ENCODE results near the gene MACO1. TPM values are rescaled to one million over a fixed set of nuclear protein-coding genes. Genes with fewer than 3 reads are reported as not detected.
"Not testable (repeated sequence)": the region's sequence is repeated elsewhere in the genome, so short reads cannot be mapped to it uniquely, and the experiment has no call there.

MACO1 gene
- total RNA-seq, 1 donor from 2014 or later, result 85.4 TPM

DNA sequence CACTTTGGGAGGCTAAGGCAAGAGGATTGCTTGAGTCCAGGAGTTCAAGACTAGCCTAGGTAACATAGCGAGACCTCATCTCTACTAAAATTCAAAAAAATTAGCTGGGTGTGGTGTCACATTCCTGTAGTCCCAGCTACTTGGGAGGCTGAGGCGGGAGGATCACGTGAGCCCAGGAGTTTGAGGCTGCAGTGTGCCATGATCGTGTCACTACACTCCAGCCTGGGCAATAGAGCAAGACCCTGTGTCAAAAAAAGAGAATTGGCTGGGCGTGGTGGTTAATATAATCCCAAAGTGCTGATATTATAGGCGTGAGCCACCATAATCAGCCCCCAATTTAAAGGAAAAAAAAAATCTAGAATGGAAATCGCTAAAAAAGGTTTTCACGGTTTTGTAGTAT, 7.0 kb downstream of the MACO1 start:
- Mint-ChIP-seq H3K9me3 (ENCODE audit: unreplicated experiment) (peaks cover 4% of the 10 kb centered on the region), H3K4me3 (ENCODE audit: unreplicated experiment) (no peak overlapping the region), H3K4me1 (ENCODE audit: low read depth, unreplicated experiment) (peaks cover 41% of the 10 kb centered on the region), H3K27ac (ENCODE audit: unreplicated experiment) (no peak overlapping the region), H3K27me3 (ENCODE audit: unreplicated experiment) (no peaks in the 10 kb centered on the region), H3K36me3 (ENCODE audit: unreplicated experiment) (no peaks in the 10 kb centered on the region)
- TF ChIP-seq, protein P1, sequence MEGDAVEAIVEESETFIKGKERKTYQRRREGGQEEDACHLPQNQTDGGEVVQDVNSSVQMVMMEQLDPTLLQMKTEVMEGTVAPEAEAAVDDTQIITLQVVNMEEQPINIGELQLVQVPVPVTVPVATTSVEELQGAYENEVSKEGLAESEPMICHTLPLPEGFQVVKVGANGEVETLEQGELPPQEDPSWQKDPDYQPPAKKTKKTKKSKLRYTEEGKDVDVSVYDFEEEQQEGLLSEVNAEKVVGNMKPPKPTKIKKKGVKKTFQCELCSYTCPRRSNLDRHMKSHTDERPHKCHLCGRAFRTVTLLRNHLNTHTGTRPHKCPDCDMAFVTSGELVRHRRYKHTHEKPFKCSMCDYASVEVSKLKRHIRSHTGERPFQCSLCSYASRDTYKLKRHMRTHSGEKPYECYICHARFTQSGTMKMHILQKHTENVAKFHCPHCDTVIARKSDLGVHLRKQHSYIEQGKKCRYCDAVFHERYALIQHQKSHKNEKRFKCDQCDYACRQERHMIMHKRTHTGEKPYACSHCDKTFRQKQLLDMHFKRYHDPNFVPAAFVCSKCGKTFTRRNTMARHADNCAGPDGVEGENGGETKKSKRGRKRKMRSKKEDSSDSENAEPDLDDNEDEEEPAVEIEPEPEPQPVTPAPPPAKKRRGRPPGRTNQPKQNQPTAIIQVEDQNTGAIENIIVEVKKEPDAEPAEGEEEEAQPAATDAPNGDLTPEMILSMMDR (IDR thresholded peaks at IDR 0.05; ENCODE audit: partially characterized antibody, unreplicated experiment), result no peak
- no peak for DNase-seq

DNA sequence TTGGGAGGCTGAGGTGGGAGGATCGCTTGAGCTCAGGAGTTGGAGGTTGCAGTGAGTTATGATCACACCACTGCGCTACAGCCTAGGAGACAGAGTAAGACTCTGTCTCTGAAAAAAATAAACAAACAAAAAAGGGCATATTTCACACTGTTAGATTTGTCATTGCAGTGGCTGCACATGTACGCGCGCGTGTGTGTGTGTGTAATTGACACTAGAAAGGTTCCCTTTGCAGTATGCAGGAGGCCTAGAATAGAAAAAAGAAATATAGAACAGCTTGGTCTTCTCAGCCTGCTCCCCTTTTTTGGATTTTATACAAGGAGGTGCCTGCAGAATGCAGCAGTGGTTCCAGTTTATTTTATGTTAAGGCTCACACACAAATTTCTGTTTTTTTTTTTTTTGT, 8.6 kb downstream of the MACO1 start:
- Mint-ChIP-seq H3K27ac (ENCODE audit: unreplicated experiment) (no peak overlapping the region), H3K27me3 (ENCODE audit: unreplicated experiment) (no peaks in the 10 kb centered on the region), H3K36me3 (ENCODE audit: unreplicated experiment) (no peaks in the 10 kb centered on the region), H3K9me3 (ENCODE audit: unreplicated experiment) (peaks cover 4% of the 10 kb centered on the region), H3K4me1 (ENCODE audit: low read depth, unreplicated experiment) (peaks cover 30% of the 10 kb centered on the region), H3K4me3 (ENCODE audit: unreplicated experiment) (no peak overlapping the region)
- no peak for DNase-seq
- TF ChIP-seq, protein P1 (IDR thresholded peaks at IDR 0.05; ENCODE audit: partially characterized antibody, unreplicated experiment), result no peak

DNA sequence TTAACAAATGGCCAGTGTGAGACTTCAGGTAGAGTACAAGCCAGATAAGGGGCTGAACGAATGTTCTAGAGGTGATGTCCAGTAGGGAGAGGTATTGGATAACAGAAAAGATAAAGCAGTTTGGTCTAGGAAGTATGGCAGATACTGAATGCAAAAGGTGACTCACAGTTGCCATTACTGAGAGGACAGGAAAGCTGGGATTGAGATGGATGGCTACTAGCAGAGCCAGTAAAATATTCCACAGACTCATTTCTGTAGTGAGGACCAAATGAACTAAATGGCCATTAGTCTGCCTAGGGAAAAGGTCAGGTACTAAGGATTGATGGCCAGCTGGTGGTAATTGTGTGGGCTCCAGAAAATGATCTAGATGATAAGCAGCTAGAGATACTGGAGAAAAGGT, 11.5 kb downstream of the MACO1 start:
- Mint-ChIP-seq H3K36me3 (ENCODE audit: unreplicated experiment) (no peaks in the 10 kb centered on the region), H3K27me3 (ENCODE audit: unreplicated experiment) (no peaks in the 10 kb centered on the region), H3K4me3 (ENCODE audit: unreplicated experiment) (no peak overlapping the region), H3K4me1 (ENCODE audit: low read depth, unreplicated experiment) (peaks cover 26% of the 10 kb centered on the region), H3K9me3 (ENCODE audit: unreplicated experiment) (peaks cover 6% of the 10 kb centered on the region), H3K27ac (ENCODE audit: unreplicated experiment) (no peak overlapping the region)
- no peak for DNase-seq
- TF ChIP-seq, protein P1 (IDR thresholded peaks at IDR 0.05; ENCODE audit: partially characterized antibody, unreplicated experiment), result no peak

DNA sequence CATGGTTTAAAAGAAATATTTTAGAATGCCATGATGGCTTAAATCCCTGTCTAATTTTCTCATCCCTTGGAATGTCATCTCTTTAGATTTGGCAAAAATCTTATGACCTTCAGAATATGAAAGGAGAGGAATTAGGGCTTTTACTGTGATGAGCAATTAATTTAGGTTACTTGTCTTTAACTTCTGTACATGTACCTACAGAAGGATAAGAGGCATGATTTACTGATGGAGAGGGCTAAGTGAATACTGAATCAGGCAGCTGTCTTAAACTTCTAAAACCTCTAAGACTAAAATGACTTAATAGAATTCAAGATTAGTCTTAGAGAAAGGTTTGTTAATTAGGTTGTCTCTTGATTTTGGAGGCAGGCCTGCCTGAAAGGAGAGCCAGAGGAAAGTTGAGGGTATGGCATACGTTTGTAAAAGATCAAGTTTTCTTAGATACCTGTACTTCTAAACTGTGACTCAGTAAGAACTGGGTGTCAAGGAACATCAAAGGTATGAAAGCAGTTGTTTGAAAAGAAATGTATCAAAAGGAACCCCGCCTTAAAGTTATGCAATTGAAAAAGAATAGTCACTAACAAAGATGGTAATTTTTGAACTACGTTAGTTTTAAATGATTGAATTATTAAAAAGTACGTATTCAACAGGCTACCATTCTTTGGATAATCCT, 12.5 kb downstream of the MACO1 start:
- Mint-ChIP-seq H3K4me1 (ENCODE audit: low read depth, unreplicated experiment) (peaks cover 26% of the 10 kb centered on the region), H3K4me3 (ENCODE audit: unreplicated experiment) (no peak overlapping the region), H3K27me3 (ENCODE audit: unreplicated experiment) (no peaks in the 10 kb centered on the region), H3K36me3 (ENCODE audit: unreplicated experiment) (no peaks in the 10 kb centered on the region), H3K9me3 (ENCODE audit: unreplicated experiment) (peaks cover 6% of the 10 kb centered on the region), H3K27ac (ENCODE audit: unreplicated experiment) (no peak overlapping the region)
- DNase-seq, result no peak
- TF ChIP-seq, protein P1 (IDR thresholded peaks at IDR 0.05; ENCODE audit: partially characterized antibody, unreplicated experiment), result no peak

DNA sequence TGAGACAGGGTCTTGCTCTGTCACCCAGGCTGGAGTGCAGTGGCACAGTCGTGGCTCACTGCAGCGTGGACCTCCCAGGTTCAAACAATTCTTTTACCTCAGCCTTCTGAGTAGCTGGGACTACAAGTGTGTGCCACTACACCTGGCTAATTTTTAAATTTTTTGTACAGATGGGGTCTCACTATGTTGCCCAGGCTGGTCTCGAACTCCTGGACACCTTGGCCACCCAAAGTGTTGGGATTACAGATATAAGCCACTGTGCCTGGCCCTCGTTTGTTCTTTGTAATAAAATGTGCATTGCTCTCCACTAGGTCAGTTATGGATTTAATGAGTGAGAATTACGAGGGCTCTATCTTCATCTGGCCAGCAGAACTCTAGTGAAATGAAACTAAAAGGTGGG, 13.9 kb downstream of the MACO1 start:
- H3K36me3 Mint-ChIP-seq (ENCODE audit: unreplicated experiment); H3K9me3 Mint-ChIP-seq (ENCODE audit: unreplicated experiment); H3K27me3 Mint-ChIP-seq (ENCODE audit: unreplicated experiment); DNase-seq; H3K4me3 Mint-ChIP-seq (ENCODE audit: unreplicated experiment); H3K27ac Mint-ChIP-seq (ENCODE audit: unreplicated experiment): not testable (repeated sequence)
- H3K4me1 Mint-ChIP-seq (ENCODE audit: low read depth, unreplicated experiment), result peaks cover 26% of the 10 kb centered on the region
